Measurements from ENCODE around the gene ECE2.

Gene ECE2

GRCh38 chr3:184275961-184276910, at the start of gene ECE2:
TSS of gene ECE2 (plus strand) at chr3:184276022. CDS start at chr3:184276154, 132 bp downstream.
- no peak for DNase-seq (ENCODE audit: low read depth)

- peak; percentile 36 for DNase-seq (ENCODE audit: low read depth)
Measured at GRCh38 chr3:184227481-184227935, 48.3 kb upstream of the ECE2 start.

GRCh38 chr3:184228376-184229137, 47.3 kb upstream of the ECE2 start:
- DNase-seq (ENCODE audit: low read depth): no peak

DNA sequence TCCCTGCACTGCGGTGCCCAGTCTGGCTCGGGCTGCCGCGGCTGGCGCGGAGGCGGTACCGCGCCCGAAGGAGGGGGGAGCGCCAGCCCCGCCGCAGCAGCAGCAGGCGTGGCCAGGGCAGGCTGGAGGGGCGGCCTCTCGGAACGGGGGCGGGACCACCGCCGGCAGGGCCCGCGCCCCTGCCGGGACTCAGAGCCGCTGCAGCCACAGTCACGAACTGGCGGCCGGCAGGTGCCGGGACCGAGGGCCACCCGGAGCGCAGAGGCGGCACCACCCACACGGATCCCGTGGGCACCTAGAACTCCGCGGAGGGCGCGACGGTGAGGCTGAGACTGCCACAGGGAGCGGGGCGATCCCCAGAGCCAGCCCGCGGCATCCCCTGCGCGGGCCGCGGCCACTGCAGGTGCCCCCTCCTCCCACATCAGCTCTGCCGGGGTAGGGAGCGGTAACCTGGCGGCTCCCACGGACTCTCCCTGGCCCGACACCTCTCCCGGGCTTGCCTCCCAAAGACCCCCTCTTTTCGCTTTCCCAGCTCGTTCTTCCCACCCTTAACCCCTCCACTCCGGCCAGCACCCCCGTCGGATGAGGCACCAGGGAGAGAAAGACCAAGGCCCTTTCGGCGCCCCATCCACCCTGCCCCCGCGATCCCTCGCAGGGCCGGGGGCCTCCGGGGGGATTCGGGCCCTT, 46.3 kb upstream of the ECE2 start, which contains the start of gene VWA5B2:
Gene VWA5B2, plus strand, starts transcription at position 192 of the 687 bp plus-strand sequence. CDS start 944 bp downstream, outside the sequence.
- DNase-seq (ENCODE audit: low read depth): peak; percentile 68

GRCh38 chr3:184230081-184230602, 45.7 kb upstream of the ECE2 start:
- no peak for DNase-seq (ENCODE audit: low read depth)

GRCh38 chr3:184230603-184231528, 45.0 kb upstream of the ECE2 start:
- DNase-seq (ENCODE audit: low read depth): no peak

DNA sequence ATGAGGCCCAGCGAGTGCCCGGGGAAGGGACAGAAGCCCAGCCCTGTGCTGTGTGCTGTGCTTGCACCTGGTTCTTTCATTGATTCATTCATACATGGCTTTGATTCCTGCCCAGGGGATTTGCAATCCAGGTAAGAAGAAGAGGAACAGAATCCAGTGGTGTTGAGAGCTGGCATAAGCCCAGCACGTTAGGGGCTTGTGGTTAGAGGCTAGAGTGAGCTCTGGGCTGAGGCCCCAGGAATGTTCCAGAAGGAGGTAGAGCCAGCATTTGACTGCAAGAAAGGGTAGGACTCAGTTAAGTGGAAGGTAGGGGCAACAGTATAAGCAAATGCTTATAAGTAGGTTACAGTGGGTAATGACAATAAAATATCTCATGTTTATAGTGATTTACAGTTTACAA, 44.2 kb upstream of the ECE2 start:
- DNase-seq (ENCODE audit: low read depth): no peak

DNA sequence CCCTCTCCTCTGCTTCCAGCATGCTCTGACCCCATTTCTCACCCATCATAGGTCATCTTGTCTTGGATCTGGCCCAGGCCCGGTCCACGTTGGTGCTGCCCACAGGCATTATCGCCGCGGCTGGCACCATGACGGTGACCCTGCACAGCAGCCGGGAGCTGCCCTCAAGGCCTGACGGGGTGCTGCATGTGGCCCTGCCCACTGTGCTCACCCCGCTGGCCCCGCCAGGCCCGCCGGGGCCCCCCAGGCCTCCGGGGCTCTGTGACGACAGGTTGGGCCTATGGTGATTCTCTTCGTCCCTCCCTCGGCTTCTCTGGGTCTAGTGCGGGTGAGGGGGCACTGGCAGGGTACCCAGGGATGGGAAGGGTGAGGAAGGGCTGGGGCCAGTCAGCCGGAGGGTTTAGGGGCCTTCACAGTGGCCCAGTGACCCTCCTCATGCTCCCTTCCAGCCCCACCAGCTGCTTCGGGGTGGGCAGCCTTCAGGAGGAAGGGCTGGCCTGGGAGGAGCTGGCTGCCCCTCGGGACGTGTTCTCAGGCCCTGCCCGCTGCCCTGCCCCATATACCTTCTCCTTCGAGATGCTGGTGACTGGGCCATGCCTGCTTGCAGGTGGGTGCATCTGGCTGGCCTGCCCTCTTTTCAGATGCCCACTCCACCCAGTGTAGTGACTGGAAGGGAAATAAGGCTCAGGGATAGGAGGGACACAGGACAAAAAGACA, 42.5 kb upstream of the ECE2 start:
- no peak for DNase-seq (ENCODE audit: low read depth)

GRCh38 chr3:184234224-184234623, 41.6 kb upstream of the ECE2 start:
- no peak for DNase-seq (ENCODE audit: low read depth)

GRCh38 chr3:184234671-184235380, 41.0 kb upstream of the ECE2 start:
- no peak for DNase-seq (ENCODE audit: low read depth)

- no peak for DNase-seq (ENCODE audit: low read depth)
Measured at GRCh38 chr3:184235381-184236032, 40.3 kb upstream of the ECE2 start.

GRCh38 chr3:184236033-184236410, 39.8 kb upstream of the ECE2 start:
- DNase-seq (ENCODE audit: low read depth): no peak

DNA sequence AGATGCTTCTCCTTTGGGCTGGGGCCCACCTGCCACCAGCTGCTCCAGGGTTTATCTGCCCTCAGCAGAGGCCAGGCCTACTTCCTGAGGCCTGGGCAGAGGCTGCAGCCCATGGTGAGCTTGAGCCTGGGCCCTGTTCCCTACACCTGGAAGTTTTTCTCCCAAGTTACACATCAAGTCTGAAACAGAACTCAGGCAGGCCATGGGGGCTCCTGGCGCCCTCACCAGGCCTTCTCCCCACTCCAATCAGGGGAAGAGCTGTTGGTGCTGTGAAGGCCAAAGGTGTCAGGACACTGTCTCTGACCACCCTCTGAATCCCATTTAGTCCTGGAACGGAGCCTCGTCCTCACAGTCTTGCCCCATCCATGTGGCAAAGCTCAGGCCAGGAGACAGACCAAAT, 39.2 kb upstream of the ECE2 start:
- DNase-seq (ENCODE audit: low read depth): no peak

GRCh38 chr3:184237211-184237610, 38.6 kb upstream of the ECE2 start:
- DNase-seq (ENCODE audit: low read depth): no peak

- no peak for DNase-seq (ENCODE audit: low read depth)
Measured at GRCh38 chr3:184237807-184238206, 38.0 kb upstream of the ECE2 start.

- no peak for DNase-seq (ENCODE audit: low read depth)
Measured at GRCh38 chr3:184238246-184238818, 37.5 kb upstream of the ECE2 start.

GRCh38 chr3:184239221-184239620, 36.6 kb upstream of the ECE2 start:
- no peak for DNase-seq (ENCODE audit: low read depth)

GRCh38 chr3:184239708-184240107, 36.1 kb upstream of the ECE2 start:
- no peak for DNase-seq (ENCODE audit: low read depth)
